ENCODE measurements around the gene FRAS1. TPM values are rescaled to one million over a fixed set of nuclear protein-coding genes. Genes with fewer than 3 reads are reported as not detected.

Gene FRAS1
- total RNA-seq, 1 donor from 2014 or later: 24.6 TPM

DNA sequence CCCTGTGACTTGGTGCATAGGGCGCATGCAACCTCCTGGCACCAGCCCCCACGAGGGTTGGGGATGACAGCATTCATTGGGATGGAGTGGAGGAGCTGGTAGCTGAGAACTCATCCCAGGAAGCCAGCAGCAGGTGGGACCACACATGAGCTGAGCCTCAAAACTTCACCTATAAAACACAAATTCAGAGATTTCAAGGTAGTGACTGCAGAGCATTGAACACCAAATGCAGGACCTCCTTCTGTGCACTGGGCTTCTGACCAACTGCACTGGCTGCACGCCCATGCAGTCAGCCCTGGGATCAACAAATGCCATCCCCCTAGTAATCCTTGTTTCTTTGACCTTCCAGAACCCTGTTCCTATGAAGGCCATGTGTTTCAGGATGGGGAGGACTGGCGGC lies 197.8 kb downstream of the FRAS1 start:
- no peak overlapping the region for H3K4me3 Mint-ChIP-seq (ENCODE audit: unreplicated experiment)
- Histone ChIP-seq H3K4me3 (ENCODE audit: insufficient read depth, low read depth, low read length) (no peak overlapping the region), H3K36me3 (ENCODE audit: insufficient read depth, low read length) (no peaks in the 10 kb centered on the region), H3K4me2 (ENCODE audit: low read length) (no peak overlapping the region), H4K20me1 (ENCODE audit: insufficient read depth, low read length) (no peaks in the 10 kb centered on the region), H3K79me2 (ENCODE audit: insufficient read depth, low read length) (no peaks in the 10 kb centered on the region), H3K9me3 (ENCODE audit: insufficient read depth, low read depth, low read length) (no peaks in the 10 kb centered on the region), H3K27ac (ENCODE audit: low read depth, low read length) (no peak overlapping the region), H3K27me3 (ENCODE audit: insufficient read depth, low read length) (no peaks in the 10 kb centered on the region), H3K9ac (ENCODE audit: low read length) (no peak overlapping the region), H3K4me1 (ENCODE audit: insufficient read depth, low read length) (no peaks in the 10 kb centered on the region), H2AFZ (ENCODE audit: low read depth, low read length) (no peak overlapping the region)
- H3K4me1 Mint-ChIP-seq (ENCODE audit: low read depth, unreplicated experiment): no peaks in the 10 kb centered on the region
- H3K27ac Mint-ChIP-seq (ENCODE audit: unreplicated experiment): no peak overlapping the region
- DNase-seq (ENCODE audit: low read depth) (no peak), FAIRE-seq (no peak)
- peaks cover 24% of the 10 kb centered on the region for H3K36me3 Mint-ChIP-seq (ENCODE audit: low read depth, unreplicated experiment)
- TF ChIP-seq, protein P1, sequence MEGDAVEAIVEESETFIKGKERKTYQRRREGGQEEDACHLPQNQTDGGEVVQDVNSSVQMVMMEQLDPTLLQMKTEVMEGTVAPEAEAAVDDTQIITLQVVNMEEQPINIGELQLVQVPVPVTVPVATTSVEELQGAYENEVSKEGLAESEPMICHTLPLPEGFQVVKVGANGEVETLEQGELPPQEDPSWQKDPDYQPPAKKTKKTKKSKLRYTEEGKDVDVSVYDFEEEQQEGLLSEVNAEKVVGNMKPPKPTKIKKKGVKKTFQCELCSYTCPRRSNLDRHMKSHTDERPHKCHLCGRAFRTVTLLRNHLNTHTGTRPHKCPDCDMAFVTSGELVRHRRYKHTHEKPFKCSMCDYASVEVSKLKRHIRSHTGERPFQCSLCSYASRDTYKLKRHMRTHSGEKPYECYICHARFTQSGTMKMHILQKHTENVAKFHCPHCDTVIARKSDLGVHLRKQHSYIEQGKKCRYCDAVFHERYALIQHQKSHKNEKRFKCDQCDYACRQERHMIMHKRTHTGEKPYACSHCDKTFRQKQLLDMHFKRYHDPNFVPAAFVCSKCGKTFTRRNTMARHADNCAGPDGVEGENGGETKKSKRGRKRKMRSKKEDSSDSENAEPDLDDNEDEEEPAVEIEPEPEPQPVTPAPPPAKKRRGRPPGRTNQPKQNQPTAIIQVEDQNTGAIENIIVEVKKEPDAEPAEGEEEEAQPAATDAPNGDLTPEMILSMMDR (IDR thresholded peaks at IDR 0.05; ENCODE audit: insufficient read depth, low read depth, low read length): no peak
- TF ChIP-seq EZH2 (IDR thresholded peaks at IDR 0.05; ENCODE audit: insufficient read depth, low read length): no peak
- H3K27me3 Mint-ChIP-seq (ENCODE audit: low read depth, unreplicated experiment): no peaks in the 10 kb centered on the region
- H3K9me3 Mint-ChIP-seq (ENCODE audit: unreplicated experiment): peaks cover 19% of the 10 kb centered on the region

DNA sequence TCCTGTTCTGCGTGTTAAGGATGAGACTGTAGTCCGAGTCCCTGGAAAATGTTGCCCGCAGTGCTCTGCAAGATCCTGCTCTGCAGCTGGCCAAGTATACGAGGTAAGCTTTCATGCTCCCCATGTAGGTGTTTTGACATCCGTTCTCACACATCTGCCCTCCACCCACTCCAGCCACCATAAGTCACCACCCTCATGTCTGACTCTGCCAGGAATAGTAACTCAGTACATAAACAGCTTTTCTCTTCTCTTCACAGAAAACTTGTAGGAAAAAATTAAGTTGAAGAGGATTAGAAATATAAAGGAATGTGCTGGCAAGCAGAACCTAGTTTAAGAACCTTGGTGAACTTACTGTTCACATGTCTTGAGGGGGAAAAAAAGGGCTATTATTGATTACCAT lies 207.9 kb downstream of the FRAS1 start:
- H3K4me1 Mint-ChIP-seq (ENCODE audit: low read depth, unreplicated experiment): peaks cover 7% of the 10 kb centered on the region
- TF ChIP-seq EZH2 (IDR thresholded peaks at IDR 0.05; ENCODE audit: insufficient read depth, low read length): no peak
- TF ChIP-seq, protein P1 (IDR thresholded peaks at IDR 0.05; ENCODE audit: insufficient read depth, low read depth, low read length): no peak
- no peaks in the 10 kb centered on the region for H4K20me1 ChIP-seq (ENCODE audit: insufficient read depth, low read length)
- no peak overlapping the region for H3K4me3 ChIP-seq (ENCODE audit: insufficient read depth, low read depth, low read length)
- H3K9ac ChIP-seq (ENCODE audit: low read length): no peak overlapping the region
- no peak overlapping the region for H3K4me2 ChIP-seq (ENCODE audit: low read length)
- no peaks in the 10 kb centered on the region for H3K27me3 ChIP-seq (ENCODE audit: insufficient read depth, low read length)
- no peaks in the 10 kb centered on the region for H3K79me2 ChIP-seq (ENCODE audit: insufficient read depth, low read length)
- H2AFZ ChIP-seq (ENCODE audit: low read depth, low read length): no peak overlapping the region
- H3K9me3 Mint-ChIP-seq (ENCODE audit: unreplicated experiment): peaks cover 11% of the 10 kb centered on the region
- H3K27me3 Mint-ChIP-seq (ENCODE audit: low read depth, unreplicated experiment): no peaks in the 10 kb centered on the region
- FAIRE-seq (no peak), DNase-seq (ENCODE audit: low read depth) (no peak)
- no peaks in the 10 kb centered on the region for H3K4me1 ChIP-seq (ENCODE audit: insufficient read depth, low read length)
- H3K27ac ChIP-seq (ENCODE audit: low read depth, low read length): no peak overlapping the region
- no peaks in the 10 kb centered on the region for H3K36me3 ChIP-seq (ENCODE audit: insufficient read depth, low read length)
- no peaks in the 10 kb centered on the region for H3K9me3 ChIP-seq (ENCODE audit: insufficient read depth, low read depth, low read length)
- H3K36me3 Mint-ChIP-seq (ENCODE audit: low read depth, unreplicated experiment): peaks cover 35% of the 10 kb centered on the region
- H3K27ac Mint-ChIP-seq (ENCODE audit: unreplicated experiment): no peak overlapping the region
- H3K4me3 Mint-ChIP-seq (ENCODE audit: unreplicated experiment): no peak overlapping the region

DNA sequence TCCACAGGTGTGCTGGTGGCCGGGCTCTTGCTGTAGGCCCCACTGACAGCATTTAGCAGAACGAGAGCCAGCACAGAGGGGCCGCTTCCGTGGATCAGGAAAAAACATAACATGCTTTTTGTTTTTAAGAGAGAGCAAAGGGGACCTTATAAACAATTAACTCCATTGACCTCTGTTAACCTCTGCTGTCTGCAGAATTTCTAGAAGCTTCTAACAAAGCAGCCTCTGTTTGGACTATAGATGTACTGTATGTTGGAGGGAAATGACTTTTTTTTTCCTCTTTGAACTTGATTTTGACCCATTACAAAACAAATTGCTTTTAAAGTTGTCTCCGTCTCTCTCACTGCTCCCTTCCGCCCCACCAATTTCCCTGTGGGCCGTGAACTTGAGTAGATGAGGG lies 210.7 kb downstream of the FRAS1 start:
- no peak overlapping the region for H3K4me3 Mint-ChIP-seq (ENCODE audit: unreplicated experiment)
- H3K9me3 ChIP-seq (ENCODE audit: insufficient read depth, low read depth, low read length): no peaks in the 10 kb centered on the region
- DNase-seq (ENCODE audit: low read depth): no peak
- H3K36me3 ChIP-seq (ENCODE audit: insufficient read depth, low read length): no peaks in the 10 kb centered on the region
- H3K27me3 Mint-ChIP-seq (ENCODE audit: low read depth, unreplicated experiment): no peaks in the 10 kb centered on the region
- no peaks in the 10 kb centered on the region for H3K79me2 ChIP-seq (ENCODE audit: insufficient read depth, low read length)
- no peak overlapping the region for H3K27ac ChIP-seq (ENCODE audit: low read depth, low read length)
- no peaks in the 10 kb centered on the region for H3K4me1 ChIP-seq (ENCODE audit: insufficient read depth, low read length)
- no peak overlapping the region for H3K9ac ChIP-seq (ENCODE audit: low read length)
- H3K4me2 ChIP-seq (ENCODE audit: low read length): no peak overlapping the region
- no peak overlapping the region for H3K27ac Mint-ChIP-seq (ENCODE audit: unreplicated experiment)
- no peak overlapping the region for H3K4me3 ChIP-seq (ENCODE audit: insufficient read depth, low read depth, low read length)
- no peaks in the 10 kb centered on the region for H3K27me3 ChIP-seq (ENCODE audit: insufficient read depth, low read length)
- H2AFZ ChIP-seq (ENCODE audit: low read depth, low read length): no peak overlapping the region
- peaks cover 11% of the 10 kb centered on the region for H3K9me3 Mint-ChIP-seq (ENCODE audit: unreplicated experiment)
- TF ChIP-seq, protein P1 (IDR thresholded peaks at IDR 0.05; ENCODE audit: insufficient read depth, low read depth, low read length): no peak
- no peak for TF ChIP-seq EZH2 (IDR thresholded peaks at IDR 0.05; ENCODE audit: insufficient read depth, low read length)
- no peaks in the 10 kb centered on the region for H4K20me1 ChIP-seq (ENCODE audit: insufficient read depth, low read length)
- H3K36me3 Mint-ChIP-seq (ENCODE audit: low read depth, unreplicated experiment): peaks cover 38% of the 10 kb centered on the region
- peaks cover 7% of the 10 kb centered on the region for H3K4me1 Mint-ChIP-seq (ENCODE audit: low read depth, unreplicated experiment)
- FAIRE-seq: no peak
